ENCODE measurements around the gene PDCD2L.

- TF ChIP-seq CTCF (IDR thresholded peaks at IDR 0.05): no peak
- no peak for TF ChIP-seq POLR2A (IDR thresholded peaks at IDR 0.05)
Measured at GRCh38 chr19:34380639-34381241, 23.5 kb upstream of the PDCD2L start.
